Activated naive CD8-positive, alpha-beta T cell treated with anti-CD3 and anti-CD28 coated beads, Interleukin-2, amount 50 U/mL, for 24 hours (primary cell): ENCODE data around the gene CSTF1.
A peak's percentile ranks its signal among the peaks of the same experiment; 100 is the strongest.

Experiments used
- ATAC-seq: fragments of 150-1000 bp; cut with Tn5 transposase; one replicate; pipeline ENCODE4 v1.10.0; 2021
- DNase-seq: peaks from one replicate; pipeline ENCODE4 v3.0.0; 2021
- H3K27ac Mint-ChIP-seq: one replicate; pipeline ENCODE4 v1.8.0; 2021; ENCODE audit warnings: mild to moderate bottlenecking, mixed read lengths
- H3K27me3 Mint-ChIP-seq: one replicate; pipeline ENCODE4 v1.8.0; 2021; ENCODE audit warnings: mixed read lengths
- H3K36me3 Mint-ChIP-seq: one replicate; pipeline ENCODE4 v1.8.0; 2021; ENCODE audit warnings: low read depth, mixed read lengths
- H3K4me1 Mint-ChIP-seq: one replicate; pipeline ENCODE4 v1.8.0; 2021; ENCODE audit warnings: mixed read lengths
- H3K4me3 Mint-ChIP-seq: one replicate; pipeline ENCODE4 v1.8.0; 2021; ENCODE audit warnings: mild to moderate bottlenecking, moderate library complexity, mixed read lengths
- H3K9me3 Mint-ChIP-seq: one replicate; pipeline ENCODE4 v1.8.0; 2021; ENCODE audit warnings: mixed read lengths

The CSTF1 gene

DNA sequence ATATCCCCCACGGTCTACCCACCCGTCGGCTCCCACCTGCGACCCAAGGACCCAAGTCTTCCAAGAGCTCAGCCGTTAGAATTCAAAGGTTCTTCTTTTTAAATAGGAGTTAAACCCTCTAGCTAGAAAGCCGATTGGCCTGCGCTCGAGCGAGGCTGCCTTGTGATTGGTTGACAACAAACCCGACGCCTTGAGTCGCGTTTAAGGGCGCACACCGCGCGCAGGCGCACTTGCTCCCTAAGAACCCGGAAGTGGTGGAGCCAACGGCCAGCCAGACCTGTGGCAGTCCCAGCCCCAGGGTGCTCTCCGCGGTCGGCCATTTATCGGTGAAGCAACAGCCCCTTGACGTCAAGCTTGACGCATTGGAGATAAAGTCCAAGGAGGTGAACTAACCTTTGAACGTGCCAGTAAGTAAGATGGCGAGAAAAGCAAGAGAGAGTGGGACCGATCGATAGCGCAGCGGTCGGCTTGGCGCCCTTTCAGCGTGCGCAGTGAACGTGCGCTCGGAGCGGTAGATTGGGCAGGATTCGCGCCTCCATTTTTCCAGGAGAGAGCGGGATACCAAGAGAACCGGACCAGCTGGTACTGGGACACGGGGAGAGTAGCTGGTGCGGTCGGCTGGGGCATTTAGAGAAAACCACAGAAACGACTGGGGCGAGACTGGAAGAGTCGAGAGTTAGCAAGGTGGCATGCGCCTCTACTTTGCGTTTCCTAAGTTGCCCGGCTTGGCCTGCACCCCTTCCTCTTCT lies at the start of gene CSTF1, which contains the start of gene AURKA:
Gene CSTF1, plus strand, starts transcription at position 514 of the 749 bp plus-strand sequence. CDS start 2,908 bp downstream, outside the sequence.
Gene AURKA, minus strand, starts transcription at position 84 of the 749 bp plus-strand sequence. CDS start 4,018 bp downstream, outside the sequence.
- Mint-ChIP-seq H3K27ac (peak within 1 kb of the TSS; percentile 75), H3K4me1 (peaks cover 33% of the 10 kb centered on the region), H3K4me3 (no peak within 1 kb of the TSS), H3K27me3 (no peaks in the 10 kb centered on the region), H3K36me3 (peaks cover 62% of the 10 kb centered on the region), H3K9me3 (no peaks in the 10 kb centered on the region)
- peak; percentile 94 for ATAC-seq
- DNase-seq: peak; percentile 99

GRCh38 chr20:56342783-56343182 lies 49.7 kb upstream of the CSTF1 start:
- Mint-ChIP-seq H3K27me3 (peaks cover 60% of the 10 kb centered on the region), H3K27ac (no peak overlapping the region), H3K4me1 (no peaks in the 10 kb centered on the region), H3K4me3 (no peak overlapping the region), H3K36me3 (no peaks in the 10 kb centered on the region), H3K9me3 (no peaks in the 10 kb centered on the region)
- DNase-seq (no peak), ATAC-seq (no peak)

DNA sequence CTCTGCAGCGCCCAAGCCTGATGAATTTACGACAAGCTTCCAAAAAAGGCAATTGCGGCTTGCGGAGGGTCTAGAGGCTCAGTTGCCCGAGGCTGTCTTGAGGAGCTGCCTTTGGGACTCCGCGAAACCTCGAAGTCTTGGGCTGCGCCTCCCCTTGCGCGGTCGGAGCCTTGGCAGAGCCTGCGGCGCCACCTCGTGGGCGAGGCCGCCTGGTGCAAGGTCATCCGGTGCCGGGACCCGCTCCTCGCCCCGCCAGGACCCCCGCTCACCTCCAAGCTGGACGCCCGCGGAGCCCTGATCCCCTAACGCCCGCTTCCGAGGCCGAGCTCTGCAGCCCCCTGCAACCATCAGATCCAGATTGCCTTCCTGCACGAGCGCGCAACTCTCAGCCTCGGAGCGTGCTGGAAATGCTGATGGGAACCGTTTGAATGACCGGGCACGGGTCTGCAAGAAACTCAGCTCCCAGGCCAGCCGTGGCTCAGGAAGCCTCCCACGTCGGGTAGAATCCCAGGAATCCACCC lies 48.5 kb upstream of the CSTF1 start:
- no peak overlapping the region for H3K27ac Mint-ChIP-seq
- H3K4me3 Mint-ChIP-seq: no peak overlapping the region
- H3K9me3 Mint-ChIP-seq: no peaks in the 10 kb centered on the region
- H3K36me3 Mint-ChIP-seq: no peaks in the 10 kb centered on the region
- H3K4me1 Mint-ChIP-seq: no peaks in the 10 kb centered on the region
- H3K27me3 Mint-ChIP-seq: peaks cover 62% of the 10 kb centered on the region
- ATAC-seq: peak; percentile 75
- DNase-seq: peak; percentile 63

DNA sequence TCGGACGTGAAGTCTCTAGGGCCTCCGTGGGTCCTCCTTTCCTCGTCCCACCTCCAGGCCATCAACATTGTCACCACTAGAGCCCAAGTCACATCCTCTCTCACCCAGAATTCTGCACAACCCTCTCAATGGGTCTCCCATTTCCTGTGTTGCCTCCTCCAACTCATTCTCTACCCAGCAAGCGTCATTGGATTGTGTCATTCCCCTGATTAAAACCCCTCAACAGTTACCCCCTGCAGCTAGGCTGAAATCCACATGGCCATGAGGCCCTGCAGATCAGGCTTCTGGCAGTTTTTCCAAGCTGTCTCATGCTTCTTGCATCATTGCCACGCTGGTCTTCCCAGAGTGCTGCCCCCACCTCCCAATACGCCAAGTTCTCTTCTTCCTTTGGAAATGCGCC lies 46.5 kb upstream of the CSTF1 start:
- Mint-ChIP-seq H3K27me3 (peaks cover 59% of the 10 kb centered on the region), H3K27ac (no peak overlapping the region), H3K36me3 (no peaks in the 10 kb centered on the region), H3K4me1 (no peaks in the 10 kb centered on the region), H3K4me3 (no peak overlapping the region), H3K9me3 (no peaks in the 10 kb centered on the region)
- no peak for ATAC-seq
- DNase-seq: no peak

GRCh38 chr20:56347628-56348304 lies 44.7 kb upstream of the CSTF1 start:
- no peaks in the 10 kb centered on the region for H3K4me1 Mint-ChIP-seq
- no peak for ATAC-seq

DNA sequence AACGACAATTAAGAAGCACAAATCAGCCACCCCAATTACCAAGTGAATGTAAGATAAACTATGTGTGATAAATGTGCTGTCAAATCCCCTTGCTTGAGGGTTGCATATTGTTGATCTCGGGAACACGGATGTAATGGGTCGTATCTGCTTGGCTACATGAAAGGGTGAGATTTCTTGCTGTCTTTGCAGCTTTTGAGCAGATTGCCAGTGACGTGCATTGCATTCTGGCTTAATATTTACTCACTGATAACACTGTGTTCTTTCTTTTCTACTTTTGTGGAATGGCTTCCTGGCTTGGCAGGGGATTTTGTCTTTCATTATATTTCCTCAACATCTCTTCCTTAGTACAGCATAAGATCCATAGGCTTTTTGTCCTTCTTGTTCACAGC lies 44.1 kb upstream of the CSTF1 start:
- H3K27ac Mint-ChIP-seq: no peak overlapping the region
- DNase-seq (no peak), ATAC-seq (no peak)
- no peaks in the 10 kb centered on the region for H3K9me3 Mint-ChIP-seq
- no peaks in the 10 kb centered on the region for H3K36me3 Mint-ChIP-seq
- H3K4me1 Mint-ChIP-seq: no peaks in the 10 kb centered on the region
- H3K4me3 Mint-ChIP-seq: no peak overlapping the region
- peaks cover 47% of the 10 kb centered on the region for H3K27me3 Mint-ChIP-seq

More at GRCh38 chr20:56347628-56348304, 44.7 kb upstream of the CSTF1 start:
- no peaks in the 10 kb centered on the region for H3K9me3 Mint-ChIP-seq
- H3K27me3 Mint-ChIP-seq: peaks cover 52% of the 10 kb centered on the region
- no peaks in the 10 kb centered on the region for H3K36me3 Mint-ChIP-seq
- no peak overlapping the region for H3K27ac Mint-ChIP-seq
- no peak overlapping the region for H3K4me3 Mint-ChIP-seq
- DNase-seq: no peak

GRCh38 chr20:56348746-56349145 lies 43.7 kb upstream of the CSTF1 start:
- Mint-ChIP-seq H3K9me3 (no peaks in the 10 kb centered on the region), H3K27ac (no peak overlapping the region), H3K27me3 (peaks cover 45% of the 10 kb centered on the region), H3K4me1 (no peaks in the 10 kb centered on the region), H3K36me3 (no peaks in the 10 kb centered on the region), H3K4me3 (no peak overlapping the region)
- DNase-seq: no peak
- no peak for ATAC-seq

DNA sequence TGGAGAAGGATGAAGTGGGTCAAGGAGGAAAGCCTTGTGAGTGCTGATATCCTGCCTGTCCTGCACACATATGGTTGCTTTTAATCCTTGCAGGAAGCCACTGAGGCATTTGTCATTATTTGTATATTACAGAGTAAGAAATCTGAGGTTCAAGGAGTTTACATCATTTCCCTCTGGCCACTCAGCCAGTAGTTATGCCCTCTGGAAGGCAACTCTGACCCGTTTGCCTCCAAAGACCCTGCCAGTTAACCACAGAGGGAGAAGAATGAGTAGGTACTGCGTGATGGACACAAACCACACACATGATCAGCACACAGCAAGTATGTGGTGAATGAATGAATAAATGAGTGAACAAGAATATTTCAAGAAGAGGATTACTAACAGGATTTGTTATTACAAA lies 41.6 kb upstream of the CSTF1 start:
- no peak overlapping the region for H3K4me3 Mint-ChIP-seq
- H3K4me1 Mint-ChIP-seq: no peaks in the 10 kb centered on the region
- DNase-seq: no peak
- ATAC-seq: no peak
- H3K9me3 Mint-ChIP-seq: no peaks in the 10 kb centered on the region
- H3K27me3 Mint-ChIP-seq: peaks cover 27% of the 10 kb centered on the region
- no peaks in the 10 kb centered on the region for H3K36me3 Mint-ChIP-seq
- H3K27ac Mint-ChIP-seq: no peak overlapping the region

DNA sequence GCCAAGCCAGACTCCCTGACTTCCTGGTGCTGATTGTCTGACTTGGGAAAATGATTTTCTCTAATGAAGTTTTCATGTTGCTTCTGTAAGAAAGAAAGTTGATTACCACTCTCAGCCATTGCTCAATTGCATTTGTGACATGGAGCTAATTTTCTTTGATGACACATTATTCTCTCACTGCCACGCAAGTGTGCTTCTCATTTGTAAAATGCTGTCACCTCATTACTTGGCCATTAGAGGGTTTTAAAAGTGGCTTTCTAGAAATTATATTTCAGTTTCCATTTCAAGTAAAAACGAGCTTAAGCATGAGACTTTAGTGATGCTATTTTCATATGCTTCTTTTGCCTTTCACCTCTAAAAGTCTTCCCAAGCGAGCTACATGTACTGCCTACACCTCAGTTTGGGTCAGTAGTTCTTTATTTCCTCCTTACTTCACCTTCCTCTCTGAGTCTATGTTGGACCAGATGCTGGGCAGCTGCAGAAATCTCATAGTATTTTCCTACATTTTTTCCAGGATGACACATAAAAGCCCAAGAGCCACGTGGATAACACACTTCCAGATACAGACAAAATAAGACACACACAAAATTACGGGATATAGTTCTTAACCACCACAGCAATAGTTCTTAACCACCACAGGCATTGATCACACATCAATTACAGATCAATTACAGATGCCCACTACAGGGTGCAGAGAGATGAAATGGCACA lies 39.9 kb upstream of the CSTF1 start:
- DNase-seq (no peak), ATAC-seq (no peak)
- Mint-ChIP-seq H3K9me3 (no peaks in the 10 kb centered on the region), H3K36me3 (no peaks in the 10 kb centered on the region), H3K4me3 (no peak overlapping the region), H3K27me3 (peaks cover 20% of the 10 kb centered on the region), H3K4me1 (no peaks in the 10 kb centered on the region), H3K27ac (no peak overlapping the region)

- Mint-ChIP-seq H3K4me1 (peaks cover 3% of the 10 kb centered on the region), H3K36me3 (no peaks in the 10 kb centered on the region)
- ATAC-seq: no peak
Observed at GRCh38 chr20:56353356-56353755, 39.1 kb upstream of the CSTF1 start.

DNA sequence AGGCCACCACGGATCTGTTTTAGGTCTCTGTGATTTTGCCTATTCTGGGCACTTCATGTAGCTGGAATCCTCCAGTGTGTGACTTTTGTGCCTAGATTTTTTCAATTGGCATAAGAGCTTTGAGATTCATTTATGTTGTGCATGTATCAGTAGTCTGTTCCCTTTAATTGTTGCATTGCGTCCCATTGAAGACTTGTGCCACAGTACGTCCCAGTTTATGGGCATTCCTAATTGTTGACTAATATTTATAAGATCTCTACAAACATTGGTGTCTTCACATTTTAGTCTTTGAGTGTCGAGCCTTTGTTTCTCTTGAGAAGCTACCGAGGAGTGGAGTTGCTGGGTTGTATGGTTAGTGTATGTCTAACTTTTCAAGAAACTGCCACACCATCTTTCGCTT lies 34.4 kb upstream of the CSTF1 start:
- H3K4me1 Mint-ChIP-seq: peaks cover 18% of the 10 kb centered on the region
- no peak for ATAC-seq
- peaks cover 1% of the 10 kb centered on the region for H3K27me3 Mint-ChIP-seq
- peak overlapping the region; percentile 65 for H3K4me3 Mint-ChIP-seq
- no peaks in the 10 kb centered on the region for H3K9me3 Mint-ChIP-seq
- H3K36me3 Mint-ChIP-seq: no peaks in the 10 kb centered on the region
- H3K27ac Mint-ChIP-seq: no peak overlapping the region
- DNase-seq: no peak

More at GRCh38 chr20:56353356-56353755, 39.1 kb upstream of the CSTF1 start:
- no peak for DNase-seq
- Mint-ChIP-seq H3K27me3 (peaks cover 13% of the 10 kb centered on the region), H3K27ac (no peak overlapping the region), H3K9me3 (no peaks in the 10 kb centered on the region), H3K4me3 (no peak overlapping the region)

- Mint-ChIP-seq H3K4me1 (peaks cover 18% of the 10 kb centered on the region), H3K27ac (peak within 1 kb of the TSS; percentile 35), H3K9me3 (no peaks in the 10 kb centered on the region), H3K4me3 (peak within 1 kb of the TSS; percentile 81), H3K27me3 (no peaks in the 10 kb centered on the region), H3K36me3 (no peaks in the 10 kb centered on the region)
- peak; percentile 98 for ATAC-seq
- DNase-seq: peak; percentile 84
Observed at GRCh38 chr20:56358600-56359211, 33.7 kb upstream of the CSTF1 start, which contains the start of gene FAM210B. TSS of gene FAM210B (plus strand) at chr20:56358974. CDS start at chr20:56359006, 32 bp downstream.

DNA sequence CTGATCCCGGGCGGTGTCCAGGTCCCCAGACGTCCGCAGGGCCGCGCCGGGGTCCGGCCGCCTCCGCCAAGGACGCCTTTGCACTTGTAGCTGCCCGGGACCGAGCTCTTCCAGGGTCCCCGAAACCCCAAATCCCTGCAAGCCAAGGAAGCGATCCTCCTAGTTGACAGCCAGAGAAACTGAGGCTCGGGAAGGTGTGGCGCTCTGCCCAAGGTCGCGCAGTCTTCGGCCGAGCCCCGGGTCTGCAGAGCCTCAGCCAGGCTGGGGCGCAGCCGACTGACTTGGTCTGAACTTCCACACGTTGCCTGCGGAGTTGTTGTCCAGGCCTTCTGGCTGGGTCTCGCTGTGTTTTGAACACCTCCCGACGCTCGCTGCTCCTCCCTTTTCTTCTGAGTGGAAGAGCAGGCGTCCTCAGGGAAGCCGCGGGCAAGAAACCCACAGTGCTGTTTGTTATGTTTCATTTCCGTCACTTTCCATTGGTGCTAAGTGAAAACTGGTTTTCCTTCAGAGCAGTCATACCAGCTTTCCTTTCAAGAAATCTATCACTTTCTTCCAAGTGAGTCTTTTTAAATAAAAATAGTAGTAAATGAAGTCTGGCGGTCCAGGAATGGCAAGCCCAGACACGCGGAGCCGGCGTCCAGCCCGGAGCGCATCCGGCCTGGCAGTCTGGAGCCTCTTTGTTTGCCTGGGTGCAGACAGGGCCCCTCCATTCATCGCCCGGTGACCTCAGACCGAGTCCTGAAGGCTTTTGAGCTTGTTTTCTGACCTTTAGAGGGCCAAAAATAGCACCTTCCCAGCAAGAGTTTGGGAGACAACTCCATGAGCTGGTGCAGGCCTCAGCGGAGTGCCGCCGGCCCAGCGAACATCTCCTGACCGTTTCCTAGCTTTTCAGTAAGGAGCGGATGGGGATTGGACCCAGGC lies 33.0 kb upstream of the CSTF1 start:
- Mint-ChIP-seq H3K4me3 (peak overlapping the region; percentile 81), H3K27ac (peak overlapping the region; percentile 35), H3K9me3 (no peaks in the 10 kb centered on the region), H3K4me1 (peaks cover 18% of the 10 kb centered on the region), H3K36me3 (no peaks in the 10 kb centered on the region), H3K27me3 (no peaks in the 10 kb centered on the region)
- ATAC-seq (peak; percentile 10), DNase-seq (peak; percentile 24)
